ENCODE measurements around the gene ATAD2B.
"Not testable (repeated sequence)": the region's sequence is repeated elsewhere in the genome, so short reads cannot be mapped to it uniquely, and the experiment has no call there.

Gene ATAD2B

DNA sequence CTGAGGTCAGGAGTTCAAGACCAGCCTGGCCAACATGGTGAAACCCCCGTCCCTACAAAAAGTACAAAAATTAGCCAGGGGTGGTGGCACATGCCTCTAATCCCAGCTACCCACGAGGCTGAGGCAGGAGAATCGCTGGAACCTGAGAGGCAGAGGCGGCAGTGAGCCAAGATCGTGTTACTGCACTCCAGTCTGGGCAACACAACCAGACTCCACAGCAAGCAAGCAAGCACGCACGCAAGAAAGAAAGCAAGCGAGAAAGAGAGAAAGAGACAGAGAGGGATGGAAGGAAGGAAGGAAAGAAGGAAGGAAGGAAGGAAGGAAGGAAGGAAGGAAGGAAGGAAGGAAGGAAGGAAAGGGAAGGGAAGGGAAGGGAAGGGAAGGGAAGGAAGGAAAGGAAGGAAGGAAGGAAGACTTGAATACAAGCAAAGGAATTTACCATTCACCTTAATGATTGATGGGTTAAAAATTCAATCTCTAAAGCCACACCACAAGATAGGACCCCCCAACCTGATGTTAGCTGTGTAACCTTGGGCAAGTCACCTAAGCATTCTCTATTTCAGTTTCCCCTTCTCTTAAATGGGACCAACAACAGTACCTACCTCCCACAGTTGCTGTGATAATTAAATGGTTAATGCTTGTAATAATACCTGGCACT is 181.7 kb downstream of the ATAD2B start:
- DNase-seq (ENCODE audit: low read depth) = no peak

- not testable (repeated sequence) for DNase-seq (ENCODE audit: low read depth)
These were observed 190.1 kb downstream of the ATAD2B start for GRCh38 chr2:23736783-23737182.

GRCh38 chr2:23734416-23734815 is 192.5 kb downstream of the ATAD2B start:
- DNase-seq (ENCODE audit: low read depth) = no peak

- DNase-seq (ENCODE audit: low read depth) = not testable (repeated sequence)
These were observed 203.9 kb downstream of the ATAD2B start for GRCh38 chr2:23723029-23723428.

DNA sequence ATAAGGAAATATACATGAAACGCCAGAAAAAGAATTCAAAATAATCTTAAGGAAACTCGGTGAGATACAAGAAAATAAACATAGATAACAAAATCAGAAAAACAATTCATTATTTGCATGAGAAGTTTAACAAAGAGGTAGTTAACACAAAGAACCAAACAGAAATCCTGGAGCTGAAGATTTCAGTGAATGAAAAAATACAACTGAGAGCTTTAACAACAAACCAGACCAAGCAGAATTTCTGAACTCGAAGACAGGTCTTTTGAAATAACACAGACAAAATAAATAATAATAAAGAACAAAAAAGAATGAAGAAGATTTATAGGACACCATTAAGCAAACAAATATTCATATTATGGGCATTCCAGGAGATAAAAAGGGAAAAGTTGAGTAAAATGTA is 204.7 kb downstream of the ATAD2B start:
- DNase-seq (ENCODE audit: low read depth) = no peak

DNA sequence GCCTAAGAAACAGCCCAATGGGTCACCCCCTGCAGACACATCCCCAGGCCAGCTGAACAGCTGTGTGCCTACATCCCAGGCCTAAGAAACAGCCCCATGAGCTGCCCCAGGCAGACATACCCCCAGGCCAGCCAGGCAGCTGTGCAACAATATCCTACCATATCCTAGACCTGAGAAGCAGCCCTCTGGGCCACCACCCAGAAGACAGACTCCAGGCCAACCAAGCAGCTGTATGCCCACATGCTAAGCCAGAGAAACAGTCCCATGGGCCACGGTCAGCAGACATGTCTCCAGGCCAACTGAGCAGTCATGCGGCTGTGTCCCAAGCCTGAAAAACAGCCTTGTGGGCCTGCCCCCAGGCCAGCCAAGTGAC is 205.5 kb downstream of the ATAD2B start:
- DNase-seq (ENCODE audit: low read depth) = no peak

- DNase-seq (ENCODE audit: low read depth) = no peak
These were observed 206.0 kb downstream of the ATAD2B start for GRCh38 chr2:23720705-23721453.

DNA sequence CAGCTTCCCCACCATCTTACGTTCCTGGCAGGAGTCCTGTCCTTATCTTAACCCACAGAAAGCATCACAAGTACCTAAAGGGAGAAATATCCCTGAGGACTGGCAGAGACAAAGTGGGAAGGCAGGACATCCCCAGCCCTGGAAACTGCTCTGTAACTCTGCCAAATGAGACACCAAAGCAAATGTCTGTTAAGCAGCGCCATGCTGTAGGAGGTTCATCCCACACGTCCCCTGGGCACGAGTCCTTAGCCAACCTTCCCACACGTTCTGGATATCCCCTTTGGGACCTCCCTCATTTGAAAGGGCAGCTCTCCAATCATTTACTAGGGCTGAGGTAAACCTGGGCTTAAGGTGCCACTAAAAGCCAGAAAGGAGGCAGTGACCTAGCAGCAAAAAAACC is 207.2 kb downstream of the ATAD2B start:
- no peak for DNase-seq (ENCODE audit: low read depth)

DNA sequence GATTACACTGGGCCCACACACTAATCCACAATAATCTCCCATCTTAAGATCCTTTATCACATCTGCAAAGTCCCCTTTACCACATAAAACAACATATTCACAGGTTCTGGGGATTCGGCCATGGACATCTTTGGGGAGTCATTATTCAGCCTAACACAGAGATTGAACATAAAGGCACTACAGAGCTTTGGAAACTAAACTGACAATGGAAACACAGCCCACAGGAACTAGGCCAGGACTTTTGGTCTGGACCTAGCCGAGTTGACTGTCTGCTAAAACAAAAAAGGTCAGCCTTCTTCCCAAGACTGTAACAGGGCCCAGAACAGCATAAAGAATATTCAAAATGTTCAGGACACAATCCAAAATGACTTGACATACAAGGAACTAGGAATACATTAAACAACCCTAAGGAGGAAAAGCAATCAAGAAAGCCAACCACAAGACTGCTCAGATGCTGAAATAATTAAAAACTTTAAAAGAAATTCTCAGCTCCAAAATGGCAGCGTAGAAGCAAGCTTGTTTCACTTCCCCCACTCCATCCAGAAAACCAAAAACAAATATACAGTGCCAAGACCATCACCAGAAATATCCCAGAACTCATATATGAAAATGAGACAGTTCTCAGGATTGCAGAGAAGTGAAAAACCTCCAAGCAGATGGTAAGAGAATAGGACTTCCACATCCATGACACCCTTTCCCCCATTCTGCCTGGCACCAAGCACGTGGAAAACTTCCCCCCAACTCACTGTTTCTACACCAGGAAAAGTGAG is 207.8 kb downstream of the ATAD2B start:
- DNase-seq (ENCODE audit: low read depth) = no peak

DNA sequence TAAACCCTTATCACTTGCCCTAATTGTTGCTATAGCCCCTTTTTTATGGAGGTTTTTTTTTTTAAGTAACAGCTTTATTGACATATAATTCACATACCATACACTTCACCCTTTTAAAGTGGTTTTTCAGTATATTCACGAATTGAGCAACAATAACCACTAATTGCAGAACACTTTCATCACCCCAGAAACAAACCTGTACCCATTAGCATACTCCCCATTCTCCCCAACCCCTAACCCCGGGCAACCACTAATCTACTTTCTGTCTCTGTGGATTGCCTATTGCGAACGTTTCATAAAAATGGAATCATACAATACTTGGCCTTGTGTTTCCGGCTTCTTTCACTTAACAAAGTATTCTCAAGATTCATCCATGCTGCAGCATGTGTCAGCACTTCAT is 213.6 kb downstream of the ATAD2B start:
- DNase-seq (ENCODE audit: low read depth) = no peak

- DNase-seq (ENCODE audit: low read depth) = no peak
These were observed 214.2 kb downstream of the ATAD2B start for GRCh38 chr2:23712756-23713151.

DNA sequence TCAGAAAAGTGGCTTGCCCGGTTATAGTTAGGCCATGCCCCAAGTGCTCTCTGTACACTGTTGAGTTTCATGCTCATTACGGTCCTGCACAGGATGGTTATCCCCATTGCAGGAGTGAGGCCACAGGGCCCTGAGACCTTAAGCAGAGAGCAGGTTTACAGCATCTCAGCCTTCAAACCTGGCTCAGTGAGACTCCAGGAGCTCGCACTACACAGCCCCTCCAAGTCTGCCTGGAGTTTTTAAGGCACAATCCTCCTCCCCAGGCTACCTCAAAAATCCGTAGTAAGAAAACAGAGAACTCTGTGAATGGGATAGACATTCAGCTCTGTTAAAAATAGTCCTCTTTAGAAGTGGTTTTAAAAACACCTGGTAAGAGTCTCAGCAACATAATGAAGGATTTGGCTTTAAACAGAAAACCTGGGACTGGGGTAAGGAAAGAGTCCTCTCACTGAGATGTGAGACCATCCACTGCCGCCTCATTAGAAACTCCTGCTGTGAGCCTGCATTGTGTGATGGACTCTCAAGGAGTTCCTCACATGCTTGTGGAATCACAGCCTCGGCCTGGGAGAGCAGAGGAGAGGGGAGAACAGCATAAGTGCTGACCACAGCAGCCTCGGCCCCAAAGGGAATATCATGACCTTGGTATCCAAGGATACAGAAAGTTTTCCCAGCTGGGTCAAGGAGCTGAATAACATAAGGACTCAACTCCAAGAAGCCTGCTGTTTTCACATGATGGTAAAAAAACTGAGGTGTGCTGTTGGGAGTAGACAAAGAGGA is 214.8 kb downstream of the ATAD2B start:
- no peak for DNase-seq (ENCODE audit: low read depth)

GRCh38 chr2:23709311-23709710 is 217.6 kb downstream of the ATAD2B start:
- no peak for DNase-seq (ENCODE audit: low read depth)

DNA sequence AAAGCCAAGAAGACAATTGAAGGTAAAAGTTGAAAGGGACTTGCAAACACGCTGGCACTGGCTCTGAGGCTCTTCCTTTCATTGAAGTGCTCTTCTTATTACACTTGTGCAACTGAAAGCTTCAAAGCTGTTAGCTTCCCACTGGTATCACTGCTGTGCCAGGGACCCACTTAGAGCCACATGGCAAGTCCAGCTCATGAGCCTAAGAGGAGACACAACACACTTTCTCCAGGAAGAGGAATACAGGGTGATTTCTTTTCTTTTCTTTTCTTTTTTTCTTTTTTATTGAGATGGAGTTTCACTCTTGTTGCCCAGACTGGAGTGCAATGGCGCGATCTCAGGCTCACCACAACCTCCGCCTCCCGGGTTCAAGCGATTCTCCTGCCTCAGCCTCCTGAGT is 218.2 kb downstream of the ATAD2B start:
- DNase-seq (ENCODE audit: low read depth) = no peak

GRCh38 chr2:23707096-23707495 is 219.8 kb downstream of the ATAD2B start:
- DNase-seq (ENCODE audit: low read depth) = no peak

GRCh38 chr2:23706613-23707078 is 220.3 kb downstream of the ATAD2B start:
- no peak for DNase-seq (ENCODE audit: low read depth)

DNA sequence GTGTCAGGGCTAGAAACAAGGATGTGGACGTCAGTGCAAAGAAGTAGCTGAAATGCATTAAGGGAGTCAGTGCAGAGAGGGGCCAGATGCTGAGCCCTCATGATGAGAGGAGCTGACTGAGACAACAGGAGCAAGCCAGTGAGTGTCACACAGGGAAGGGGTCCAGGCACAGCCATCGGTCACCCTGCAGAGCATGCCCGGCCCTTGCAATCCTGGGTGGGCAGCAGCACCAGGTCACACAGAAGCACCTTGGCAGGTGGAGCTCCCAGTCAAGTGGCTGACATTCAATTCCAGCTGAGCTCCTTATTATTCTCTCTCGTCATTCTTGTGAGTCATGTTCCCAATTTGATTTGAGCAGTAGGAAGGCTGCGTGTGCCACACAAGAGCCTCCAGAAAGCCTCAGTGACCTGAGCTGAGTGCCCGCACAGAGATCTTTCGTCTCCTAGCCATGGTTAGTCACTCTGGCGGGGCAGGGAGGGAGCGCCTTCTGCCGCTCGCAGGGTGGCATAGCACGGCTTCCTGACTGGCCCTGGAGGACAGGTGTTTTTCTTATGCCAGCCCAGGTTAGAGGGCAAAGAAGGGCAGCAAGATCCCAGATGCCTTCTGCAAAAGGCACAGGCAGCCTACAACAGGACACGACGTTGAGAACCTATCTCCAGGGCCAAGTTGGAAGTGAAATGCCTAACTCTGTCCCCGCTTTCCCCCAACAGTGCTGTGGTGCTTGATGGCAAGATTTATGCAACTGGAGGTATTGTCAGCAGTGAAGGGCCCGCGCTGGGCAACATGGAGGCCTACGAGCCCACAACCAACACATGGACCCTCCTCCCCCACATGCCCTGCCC is 220.9 kb downstream of the ATAD2B start:
- no peak for DNase-seq (ENCODE audit: low read depth)

DNA sequence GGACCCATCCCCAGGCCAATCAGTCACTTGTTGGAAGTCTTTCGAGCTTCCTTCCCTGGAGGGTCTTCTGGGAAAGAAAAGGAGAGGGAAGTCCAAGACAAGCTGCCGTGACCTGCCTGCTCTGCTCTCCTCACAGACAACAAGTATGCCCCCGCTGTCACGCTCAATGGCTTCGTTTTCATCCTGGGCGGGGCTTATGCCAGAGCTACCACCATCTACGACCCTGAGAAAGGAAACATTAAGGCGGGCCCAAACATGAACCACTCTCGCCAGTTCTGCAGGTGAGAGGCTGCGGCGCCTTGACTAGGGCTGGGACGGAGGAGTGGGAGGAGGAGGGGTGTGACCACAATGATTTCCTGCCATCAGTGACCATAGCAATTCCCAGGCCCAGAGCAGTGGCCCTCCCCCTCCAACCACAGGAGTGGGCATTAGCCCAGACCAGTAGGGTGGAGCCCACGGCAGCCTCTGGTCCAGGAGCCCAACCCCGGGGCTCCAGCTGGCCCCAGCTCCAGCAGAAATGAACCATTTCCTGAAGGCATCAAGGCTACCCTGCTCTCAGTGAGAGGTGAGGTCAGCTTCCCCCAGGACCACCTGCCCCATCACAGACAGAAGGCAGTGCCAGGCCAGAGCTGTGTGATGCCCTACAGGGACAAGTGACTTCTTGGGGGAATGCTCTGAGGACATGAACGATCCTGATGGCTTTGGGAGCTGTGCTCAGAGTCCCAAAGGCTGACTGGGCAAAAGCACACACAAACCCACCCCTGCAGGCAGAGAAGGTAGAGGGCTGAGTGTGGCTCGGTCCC is 223.1 kb downstream of the ATAD2B start:
- DNase-seq (ENCODE audit: low read depth) = no peak

DNA sequence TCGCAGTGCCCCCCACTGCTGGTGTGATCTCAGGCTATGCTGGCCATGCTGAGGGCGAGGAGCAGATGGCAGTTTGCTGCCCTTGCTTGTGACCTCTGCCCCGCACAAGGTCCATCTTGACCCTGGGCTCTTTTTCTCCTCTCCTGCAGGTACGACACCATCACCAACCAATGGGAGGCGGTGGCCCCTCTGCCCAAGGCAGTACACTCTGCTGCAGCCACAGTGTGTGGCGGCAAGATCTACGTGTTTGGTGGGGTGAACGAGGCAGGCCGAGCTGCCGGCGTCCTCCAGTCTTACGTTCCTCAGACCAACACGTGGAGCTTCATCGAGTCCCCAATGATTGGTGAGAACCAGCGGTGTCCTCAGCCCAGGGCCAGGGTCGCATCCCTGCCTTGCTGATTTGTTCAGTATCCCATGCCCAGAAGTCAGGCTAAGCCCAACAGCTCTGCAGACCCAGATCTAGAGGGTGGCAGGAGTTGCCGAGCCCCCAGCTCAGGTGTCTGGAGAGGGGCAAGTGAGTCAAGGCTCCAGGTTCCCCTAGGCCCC is 223.8 kb downstream of the ATAD2B start:
- no peak for DNase-seq (ENCODE audit: low read depth)

DNA sequence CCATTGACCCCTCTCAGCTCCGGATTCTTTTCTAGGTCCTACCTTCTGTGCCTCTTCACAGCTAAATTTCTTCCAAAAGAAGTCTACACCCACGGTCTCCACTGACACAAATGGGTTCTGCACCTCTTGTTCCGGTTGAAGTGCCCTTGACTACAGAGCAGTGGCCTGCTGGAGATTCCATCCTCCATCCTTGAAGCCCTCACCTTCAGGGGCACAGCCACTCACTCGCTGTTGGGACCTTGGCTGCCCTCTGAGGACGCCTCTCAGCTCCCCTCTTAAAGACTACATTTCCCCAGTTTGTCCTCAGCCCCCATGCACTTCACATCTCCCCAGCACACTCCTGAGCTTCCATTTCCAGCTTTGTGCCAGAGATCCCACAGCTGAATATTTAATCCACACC is 226.3 kb downstream of the ATAD2B start:
- DNase-seq (ENCODE audit: low read depth) = no peak
